Measurements from ENCODE around the gene STK25.

Gene STK25

GRCh38 chr2:241508240-241509154 is at the start of gene STK25:
Gene STK25, minus strand, starts transcription at chr2:241508584. Its CDS starts 549 bp downstream, at chr2:241508035.
- no peak for TF ChIP-seq GATA1 (IDR thresholded peaks at IDR 0.05; ENCODE audit: low read depth, low read length)
- peak; percentile 67 for TF ChIP-seq POLR2A (IDR thresholded peaks at IDR 0.05; ENCODE audit: low read length)

GRCh38 chr2:241556746-241557145 is 48.4 kb upstream of the STK25 start:
- TF ChIP-seq POLR2A (IDR thresholded peaks at IDR 0.05; ENCODE audit: low read length) (no peak), GATA1 (IDR thresholded peaks at IDR 0.05; ENCODE audit: low read depth, low read length) (no peak)
- no peak for DNase-seq

More at GRCh38 chr2:241508240-241509154, at the start of gene STK25:
- DNase-seq = peak; percentile 97

- TF ChIP-seq POLR2A (IDR thresholded peaks at IDR 0.05; ENCODE audit: low read length) = no peak
- TF ChIP-seq GATA1 (IDR thresholded peaks at IDR 0.05; ENCODE audit: low read depth, low read length) = no peak
- no peak for DNase-seq
Observed at GRCh38 chr2:241555711-241556110, 47.3 kb upstream of the STK25 start.

- TF ChIP-seq POLR2A (IDR thresholded peaks at IDR 0.05; ENCODE audit: low read length) (no peak), GATA1 (IDR thresholded peaks at IDR 0.05; ENCODE audit: low read depth, low read length) (no peak)
- no peak for DNase-seq
Observed at GRCh38 chr2:241554610-241555322, 46.4 kb upstream of the STK25 start.

DNA sequence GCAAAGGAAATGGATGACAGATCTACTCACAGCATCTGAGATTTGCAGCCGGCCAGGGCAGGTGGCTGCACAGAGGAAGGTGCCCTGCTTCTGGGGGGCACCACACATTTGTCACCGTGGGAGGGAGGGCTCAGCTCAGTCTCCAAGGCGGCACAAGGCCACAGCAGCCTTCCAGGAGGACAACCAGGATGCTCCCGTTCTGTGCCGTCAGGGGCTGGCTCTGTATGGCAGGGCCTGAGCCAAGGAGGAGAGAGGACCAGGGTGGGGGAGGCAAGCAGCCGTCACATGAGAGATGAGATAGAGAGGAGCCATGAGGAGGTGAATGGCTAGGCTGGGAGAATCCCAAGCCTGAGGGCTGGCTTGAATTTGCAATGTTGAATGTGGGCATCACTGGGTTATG is 45.6 kb upstream of the STK25 start:
- TF ChIP-seq POLR2A (IDR thresholded peaks at IDR 0.05; ENCODE audit: low read length) (no peak), GATA1 (IDR thresholded peaks at IDR 0.05; ENCODE audit: low read depth, low read length) (no peak)
- DNase-seq = no peak

- TF ChIP-seq GATA1 (IDR thresholded peaks at IDR 0.05; ENCODE audit: low read depth, low read length) (no peak), POLR2A (IDR thresholded peaks at IDR 0.05; ENCODE audit: low read length) (no peak)
- DNase-seq = no peak
Observed at GRCh38 chr2:241553512-241553830, 45.1 kb upstream of the STK25 start.

- DNase-seq = no peak
Observed at GRCh38 chr2:241551998-241552737, 43.8 kb upstream of the STK25 start.

GRCh38 chr2:241551599-241551997 is 43.2 kb upstream of the STK25 start:
- no peak for DNase-seq
- TF ChIP-seq GATA1 (IDR thresholded peaks at IDR 0.05; ENCODE audit: low read depth, low read length) (no peak), POLR2A (IDR thresholded peaks at IDR 0.05; ENCODE audit: low read length) (no peak)

More at GRCh38 chr2:241551998-241552737, 43.8 kb upstream of the STK25 start:
- TF ChIP-seq GATA1 (IDR thresholded peaks at IDR 0.05; ENCODE audit: low read depth, low read length) = no peak

DNA sequence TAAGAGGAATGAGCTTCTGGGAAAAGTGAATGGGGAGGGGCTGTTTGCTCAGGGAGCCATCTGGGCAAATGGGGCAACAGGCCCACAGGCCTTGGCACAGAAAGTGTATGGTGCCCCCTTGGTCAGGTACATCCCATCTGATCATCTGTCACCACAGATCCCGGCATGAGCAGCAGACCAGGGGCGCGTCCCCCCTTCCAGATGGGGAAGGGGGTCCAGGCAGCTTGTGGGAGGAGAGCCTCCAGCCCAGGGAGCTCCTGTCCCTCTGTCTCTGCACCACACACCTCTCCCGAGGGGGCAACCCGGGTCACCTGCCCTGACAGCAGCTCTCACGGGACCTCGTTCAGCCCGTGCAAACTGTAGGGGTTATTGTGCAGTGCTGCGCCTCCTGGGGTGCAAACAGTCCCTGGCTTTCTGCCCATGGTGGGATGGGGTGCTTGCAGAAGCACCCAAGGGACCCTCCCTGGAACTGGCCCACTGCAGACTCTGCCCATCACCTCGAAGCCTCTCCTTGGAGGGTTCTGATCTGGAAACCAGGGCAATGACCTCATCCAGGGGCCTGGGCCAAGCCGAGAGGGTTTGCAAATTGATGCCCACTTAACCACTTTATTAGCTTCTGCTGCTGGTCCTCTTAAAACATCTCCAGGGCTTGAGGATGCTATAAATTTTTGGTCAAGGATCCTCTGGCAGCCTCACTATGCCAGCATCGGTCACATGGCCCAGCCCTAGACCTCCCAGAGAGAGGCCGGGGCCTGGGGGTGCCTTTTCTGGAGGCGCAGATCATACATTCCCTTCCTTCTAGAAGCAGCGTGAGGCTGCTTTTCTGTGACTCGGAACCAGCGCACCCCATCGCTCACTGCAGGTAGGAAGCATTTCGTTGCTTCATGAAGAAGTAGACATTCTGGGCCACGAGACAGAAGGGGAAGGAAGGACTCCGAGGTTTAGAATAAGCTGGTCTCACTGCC is 42.5 kb upstream of the STK25 start:
- TF ChIP-seq GATA1 (IDR thresholded peaks at IDR 0.05; ENCODE audit: low read depth, low read length) = no peak
- TF ChIP-seq POLR2A (IDR thresholded peaks at IDR 0.05; ENCODE audit: low read length) = no peak
- DNase-seq = no peak

DNA sequence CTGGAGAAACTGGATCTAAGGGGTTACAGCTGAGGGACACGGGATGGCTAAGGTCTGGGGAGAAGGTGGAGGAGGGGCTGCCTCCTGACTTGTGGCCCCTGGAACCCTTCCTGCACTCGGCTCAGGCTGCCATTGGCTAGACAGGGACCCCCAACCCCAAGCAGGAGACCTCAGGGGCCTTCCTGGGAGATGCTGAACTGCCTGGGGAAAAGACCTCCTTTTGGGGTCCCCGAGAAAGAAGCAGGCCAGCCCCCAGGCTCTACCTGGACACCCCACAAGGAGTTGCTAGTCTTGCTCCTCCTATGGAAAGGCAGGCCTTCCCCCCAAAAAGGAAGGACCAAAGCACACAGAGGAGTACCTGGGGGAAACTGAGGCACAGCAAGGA is 40.1 kb upstream of the STK25 start:
- no peak for DNase-seq
- no peak for TF ChIP-seq POLR2A (IDR thresholded peaks at IDR 0.05; ENCODE audit: low read length)
- TF ChIP-seq GATA1 (IDR thresholded peaks at IDR 0.05; ENCODE audit: low read depth, low read length) = no peak

DNA sequence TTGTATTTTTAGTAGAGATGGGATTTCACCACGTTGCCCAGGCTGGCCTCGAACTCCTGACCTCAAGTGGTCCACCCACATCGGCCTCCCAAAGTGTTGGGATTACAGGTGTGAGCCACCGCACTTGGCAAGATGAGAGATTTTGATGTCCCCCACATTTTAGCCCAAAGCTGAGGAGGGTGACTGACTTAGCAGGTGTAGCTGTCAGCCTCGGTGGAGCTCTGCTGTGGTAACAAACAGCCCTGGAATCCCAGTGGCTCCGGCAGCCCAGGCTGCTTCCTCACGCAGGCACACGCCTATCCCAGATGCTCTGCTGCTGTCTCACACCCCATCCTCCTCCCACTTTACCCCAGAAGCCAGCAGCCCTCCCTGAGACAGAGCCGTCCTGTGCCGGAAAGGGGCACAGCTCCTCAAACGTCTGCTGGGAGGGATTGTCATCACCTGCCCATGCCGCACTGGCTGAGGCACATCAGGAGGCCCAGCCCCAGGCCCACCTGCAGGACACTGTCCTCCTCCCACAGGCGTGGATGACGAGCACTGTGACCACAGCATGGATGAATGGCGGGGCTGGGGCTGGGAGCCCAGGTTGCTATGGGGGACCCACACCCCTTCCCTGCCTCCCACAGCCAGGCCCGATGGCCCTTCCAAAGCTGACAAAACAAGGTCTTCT is 39.5 kb upstream of the STK25 start:
- no peak for TF ChIP-seq POLR2A (IDR thresholded peaks at IDR 0.05; ENCODE audit: low read length)
- TF ChIP-seq GATA1 (IDR thresholded peaks at IDR 0.05; ENCODE audit: low read depth, low read length) = no peak

GRCh38 chr2:241546771-241547498 is 38.6 kb upstream of the STK25 start:
- TF ChIP-seq POLR2A (IDR thresholded peaks at IDR 0.05; ENCODE audit: low read length) (no peak), GATA1 (IDR thresholded peaks at IDR 0.05; ENCODE audit: low read depth, low read length) (no peak)
- DNase-seq = no peak

More for the DNA sequence above, 39.5 kb upstream of the STK25 start:
- DNase-seq = no peak

All from erythroblast (primary cell).